Activated naive CD4-positive, alpha-beta T cell treated with anti-CD3 and anti-CD28 coated beads for 36 hours (primary cell): ENCODE data around the gene STEAP2. TPM values are rescaled to one million over a fixed set of nuclear protein-coding genes. Genes with fewer than 3 reads are reported as not detected.
A peak's percentile ranks its signal among the peaks of the same experiment; 100 is the strongest.

Experiments used
- CTCF ChIA-PET: fragments of 350-600 bp; sonication (Branson Sonifier 250); formaldehyde crosslinking; loops from one replicate; lab custom pipeline; 2021; ENCODE audit warnings: antibody characterized with exemption; lab: Charles Lee
- DNase-seq: peaks from one replicate; pipeline ENCODE4 v3.0.0-alpha.2; 2020
- H3K27ac Mint-ChIP-seq: one replicate; pipeline ENCODE4 v1.8.0; 2021; ENCODE audit warnings: mild to moderate bottlenecking, mixed read lengths
- H3K27me3 Mint-ChIP-seq: one replicate; pipeline ENCODE4 v1.8.0; 2021; ENCODE audit warnings: low read depth, mixed read lengths
- H3K36me3 Mint-ChIP-seq: one replicate; pipeline ENCODE4 v1.8.0; 2021; ENCODE audit warnings: low read depth, mixed read lengths
- H3K4me1 Mint-ChIP-seq: one replicate; pipeline ENCODE4 v1.8.0; 2021; ENCODE audit warnings: low read depth, mixed read lengths
- H3K4me3 Mint-ChIP-seq: one replicate; pipeline ENCODE4 v1.8.0; 2021; ENCODE audit warnings: mild to moderate bottlenecking, moderate library complexity, mixed read lengths
- H3K9me3 Mint-ChIP-seq: one replicate; pipeline ENCODE4 v1.8.0; 2021; ENCODE audit warnings: mixed read lengths
- intact Hi-C: fragments of 100-400 bp; cut with micrococcal nuclease; formaldehyde crosslinking; loops from one replicate; pipeline ENCODE4 v1.15.1; 2023
- total RNA-seq, 2 experiments: library from RNA; stranded (reverse); gene quantifications; one replicate each; pipeline ENCODE4 v1.2.3, GENCODE V29; 2021

The STEAP2 gene
- total RNA-seq, 2 experiments from 2014 or later: not detected

- Mint-ChIP-seq H3K27ac (no peak overlapping the region), H3K9me3 (no peaks in the 10 kb centered on the region), H3K4me3 (no peak overlapping the region), H3K27me3 (no peaks in the 10 kb centered on the region), H3K36me3 (no peaks in the 10 kb centered on the region), H3K4me1 (no peaks in the 10 kb centered on the region)
- CTCF ChIA-PET: no interaction called here
- intact Hi-C loops: no loop called here
- DNase-seq: no peak
These were observed 9.9 kb upstream of the STEAP2 start for GRCh38 chr7:90201500-90202195.

- H3K4me1 Mint-ChIP-seq: peaks cover 7% of the 10 kb centered on the region
- no peak overlapping the region for H3K27ac Mint-ChIP-seq
- H3K36me3 Mint-ChIP-seq: no peaks in the 10 kb centered on the region
- intact Hi-C loops: no loop called here
- H3K27me3 Mint-ChIP-seq: peaks cover 20% of the 10 kb centered on the region
- CTCF ChIA-PET: interaction anchor here (1.0 kb wide), 1 partner anchor 11 kb away, joined by 5 read pairs; no protein-coding TSS in a partner anchor
- H3K4me3 Mint-ChIP-seq: no peak overlapping the region
- no peak for DNase-seq
- H3K9me3 Mint-ChIP-seq: no peaks in the 10 kb centered on the region
These were observed 3.6 kb upstream of the STEAP2 start for GRCh38 chr7:90207956-90208355.

- Mint-ChIP-seq H3K27ac (no peak overlapping the region), H3K27me3 (peaks cover 20% of the 10 kb centered on the region), H3K4me3 (no peak overlapping the region), H3K9me3 (no peaks in the 10 kb centered on the region), H3K36me3 (no peaks in the 10 kb centered on the region), H3K4me1 (peaks cover 7% of the 10 kb centered on the region)
- intact Hi-C loops: no loop called here
- CTCF ChIA-PET: interaction anchor here (1.0 kb wide), 1 partner anchor 31 kb away, joined by 3 read pairs; no protein-coding TSS in a partner anchor
- DNase-seq: no peak
These were observed 1.8 kb upstream of the STEAP2 start for GRCh38 chr7:90209776-90210175.

GRCh38 chr7:90210475-90210874 lies 1.1 kb upstream of the STEAP2 start:
- Mint-ChIP-seq H3K4me3 (no peak overlapping the region), H3K9me3 (no peaks in the 10 kb centered on the region), H3K4me1 (peaks cover 7% of the 10 kb centered on the region), H3K27me3 (peaks cover 20% of the 10 kb centered on the region), H3K27ac (no peak overlapping the region), H3K36me3 (no peaks in the 10 kb centered on the region)
- DNase-seq: no peak
- CTCF ChIA-PET: interaction anchor here (1.0 to 2.0 kb wide), 5 partner anchors 14 to 49 kb away, joined by 3 to 8 read pairs (median 4); no protein-coding TSS in a partner anchor
- intact Hi-C loops: no loop called here

GRCh38 chr7:90210981-90211380 lies 559 bp upstream of the STEAP2 start:
- H3K27ac Mint-ChIP-seq: no peak overlapping the region
- CTCF ChIA-PET: interaction anchor here (0.7 to 2.0 kb wide), 12 partner anchors 12 to 215 kb away, joined by 3 to 9 read pairs (median 4); partner anchors contain the start of gene STEAP1
- peak overlapping the region; percentile 63 for H3K4me3 Mint-ChIP-seq
- no peaks in the 10 kb centered on the region for H3K36me3 Mint-ChIP-seq
- peaks cover 7% of the 10 kb centered on the region for H3K4me1 Mint-ChIP-seq
- intact Hi-C loops: loop anchor here (1.0 kb wide), 1 partner anchor 57 kb away; the partner anchor contains the start of gene STEAP1
- DNase-seq: no peak
- H3K27me3 Mint-ChIP-seq: peaks cover 20% of the 10 kb centered on the region
- no peaks in the 10 kb centered on the region for H3K9me3 Mint-ChIP-seq

GRCh38 chr7:90212149-90212495 lies 582 bp downstream of the STEAP2 start:
- no peaks in the 10 kb centered on the region for H3K9me3 Mint-ChIP-seq
- DNase-seq: no peak
- CTCF ChIA-PET: interaction anchor here (0.7 to 2.0 kb wide), 10 partner anchors 13 to 214 kb away, joined by 3 to 9 read pairs (median 4); partner anchors contain the start of gene STEAP1
- H3K4me1 Mint-ChIP-seq: peaks cover 7% of the 10 kb centered on the region
- H3K27me3 Mint-ChIP-seq: peaks cover 23% of the 10 kb centered on the region
- intact Hi-C loops: no loop called here
- no peak overlapping the region for H3K27ac Mint-ChIP-seq
- no peaks in the 10 kb centered on the region for H3K36me3 Mint-ChIP-seq
- H3K4me3 Mint-ChIP-seq: no peak overlapping the region

- CTCF ChIA-PET: interaction anchor here (0.6 kb wide), 1 partner anchor 43 kb away, joined by 4 read pairs; no protein-coding TSS in a partner anchor
- Mint-ChIP-seq H3K9me3 (no peaks in the 10 kb centered on the region), H3K36me3 (no peaks in the 10 kb centered on the region), H3K4me3 (no peak overlapping the region), H3K27me3 (peaks cover 23% of the 10 kb centered on the region), H3K27ac (no peak overlapping the region), H3K4me1 (peaks cover 7% of the 10 kb centered on the region)
- intact Hi-C loops: no loop called here
- DNase-seq: no peak
These were observed 2.0 kb downstream of the STEAP2 start for GRCh38 chr7:90213521-90213920.

GRCh38 chr7:90216080-90216674 lies 4.6 kb downstream of the STEAP2 start:
- Mint-ChIP-seq H3K4me3 (no peak overlapping the region), H3K27ac (no peak overlapping the region), H3K9me3 (no peaks in the 10 kb centered on the region), H3K4me1 (peaks cover 2% of the 10 kb centered on the region), H3K36me3 (no peaks in the 10 kb centered on the region), H3K27me3 (peaks cover 20% of the 10 kb centered on the region)
- no peak for DNase-seq
- CTCF ChIA-PET: no interaction called here
- intact Hi-C loops: no loop called here

GRCh38 chr7:90216771-90217170 lies 5.2 kb downstream of the STEAP2 start:
- CTCF ChIA-PET: no interaction called here
- H3K4me1 Mint-ChIP-seq: no peaks in the 10 kb centered on the region
- DNase-seq: no peak
- H3K27me3 Mint-ChIP-seq: peaks cover 22% of the 10 kb centered on the region
- no peak overlapping the region for H3K4me3 Mint-ChIP-seq
- intact Hi-C loops: no loop called here
- no peaks in the 10 kb centered on the region for H3K9me3 Mint-ChIP-seq
- no peak overlapping the region for H3K27ac Mint-ChIP-seq
- no peaks in the 10 kb centered on the region for H3K36me3 Mint-ChIP-seq

- no peaks in the 10 kb centered on the region for H3K4me1 Mint-ChIP-seq
- intact Hi-C loops: no loop called here
- CTCF ChIA-PET: no interaction called here
- H3K36me3 Mint-ChIP-seq: no peaks in the 10 kb centered on the region
- no peaks in the 10 kb centered on the region for H3K9me3 Mint-ChIP-seq
- no peak overlapping the region for H3K4me3 Mint-ChIP-seq
- no peak overlapping the region for H3K27ac Mint-ChIP-seq
- no peak for DNase-seq
- H3K27me3 Mint-ChIP-seq: peaks cover 37% of the 10 kb centered on the region
These were observed 10.8 kb downstream of the STEAP2 start for GRCh38 chr7:90222390-90222789.

GRCh38 chr7:90222811-90223725 lies 11.5 kb downstream of the STEAP2 start:
- Mint-ChIP-seq H3K9me3 (no peaks in the 10 kb centered on the region), H3K36me3 (no peaks in the 10 kb centered on the region), H3K4me1 (no peaks in the 10 kb centered on the region), H3K27ac (no peak overlapping the region), H3K27me3 (peaks cover 37% of the 10 kb centered on the region), H3K4me3 (no peak overlapping the region)
- intact Hi-C loops: no loop called here
- DNase-seq: no peak
- CTCF ChIA-PET: interaction anchor here (0.9 kb wide), 1 partner anchor 12 kb away, joined by 3 read pairs; the partner anchor contains the start of gene STEAP2

GRCh38 chr7:90224195-90224594 lies 12.7 kb downstream of the STEAP2 start:
- intact Hi-C loops: no loop called here
- H3K27me3 Mint-ChIP-seq: peaks cover 35% of the 10 kb centered on the region
- H3K4me3 Mint-ChIP-seq: no peak overlapping the region
- H3K9me3 Mint-ChIP-seq: no peaks in the 10 kb centered on the region
- no peak for DNase-seq
- no peaks in the 10 kb centered on the region for H3K36me3 Mint-ChIP-seq
- no peak overlapping the region for H3K27ac Mint-ChIP-seq
- CTCF ChIA-PET: interaction anchor here (0.7 kb wide), 1 partner anchor 9 kb away, joined by 3 read pairs; no protein-coding TSS in a partner anchor
- no peaks in the 10 kb centered on the region for H3K4me1 Mint-ChIP-seq
